Astrocyte (in vitro differentiated cells and primary cell): Measurements from ENCODE around the gene BNIPL.

ENCODE experiments used
- EZH2 ChIP-seq: IDR thresholded peaks from 2 replicates; pipeline ENCODE4 v1.6.1; 2012; ENCODE audit warnings: mild to moderate bottlenecking, low read length, inconsistent platforms; ENCODE audit not compliant: insufficient read depth
- TF ChIP-seq, protein P1 (sequence below): IDR thresholded peaks from 2 replicates; pipeline ENCODE4 v1.5.1; 2011; ENCODE audit warnings: low read depth, mild to moderate bottlenecking, inconsistent platforms, low read length, moderate library complexity; ENCODE audit not compliant: insufficient read depth

DNA sequence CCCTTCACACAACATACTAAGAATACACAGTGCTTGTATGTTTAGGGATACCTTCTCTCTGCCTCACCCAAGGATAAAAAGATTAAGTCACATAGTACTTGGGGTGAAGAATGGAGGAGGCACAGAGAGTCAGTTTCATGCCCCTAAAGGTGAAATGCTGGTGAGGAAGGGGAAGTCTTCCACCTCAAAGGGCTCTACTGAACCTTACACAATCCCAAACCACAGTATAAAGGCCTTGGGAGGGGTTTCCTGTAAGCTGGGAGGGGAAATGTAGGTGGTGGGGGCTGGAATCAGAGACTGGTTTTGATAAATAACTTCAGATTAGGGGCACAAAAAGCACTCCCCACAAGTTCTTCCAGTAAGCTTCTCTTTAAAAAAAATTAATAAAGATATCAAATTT is 33.2 kb upstream of the BNIPL start:
- TF ChIP-seq, protein P1, sequence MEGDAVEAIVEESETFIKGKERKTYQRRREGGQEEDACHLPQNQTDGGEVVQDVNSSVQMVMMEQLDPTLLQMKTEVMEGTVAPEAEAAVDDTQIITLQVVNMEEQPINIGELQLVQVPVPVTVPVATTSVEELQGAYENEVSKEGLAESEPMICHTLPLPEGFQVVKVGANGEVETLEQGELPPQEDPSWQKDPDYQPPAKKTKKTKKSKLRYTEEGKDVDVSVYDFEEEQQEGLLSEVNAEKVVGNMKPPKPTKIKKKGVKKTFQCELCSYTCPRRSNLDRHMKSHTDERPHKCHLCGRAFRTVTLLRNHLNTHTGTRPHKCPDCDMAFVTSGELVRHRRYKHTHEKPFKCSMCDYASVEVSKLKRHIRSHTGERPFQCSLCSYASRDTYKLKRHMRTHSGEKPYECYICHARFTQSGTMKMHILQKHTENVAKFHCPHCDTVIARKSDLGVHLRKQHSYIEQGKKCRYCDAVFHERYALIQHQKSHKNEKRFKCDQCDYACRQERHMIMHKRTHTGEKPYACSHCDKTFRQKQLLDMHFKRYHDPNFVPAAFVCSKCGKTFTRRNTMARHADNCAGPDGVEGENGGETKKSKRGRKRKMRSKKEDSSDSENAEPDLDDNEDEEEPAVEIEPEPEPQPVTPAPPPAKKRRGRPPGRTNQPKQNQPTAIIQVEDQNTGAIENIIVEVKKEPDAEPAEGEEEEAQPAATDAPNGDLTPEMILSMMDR = no peak
- TF ChIP-seq EZH2 = no peak
